NCI-H748 treated with DMSO at 0.1 percent for 48 hours (cell line): ENCODE results near the gene RPL38.

Experiments used
- DNase-seq: peaks from one replicate; lab custom pipeline; 2025; lab: John Stamatoyannopoulos, UW

Gene RPL38

DNA sequence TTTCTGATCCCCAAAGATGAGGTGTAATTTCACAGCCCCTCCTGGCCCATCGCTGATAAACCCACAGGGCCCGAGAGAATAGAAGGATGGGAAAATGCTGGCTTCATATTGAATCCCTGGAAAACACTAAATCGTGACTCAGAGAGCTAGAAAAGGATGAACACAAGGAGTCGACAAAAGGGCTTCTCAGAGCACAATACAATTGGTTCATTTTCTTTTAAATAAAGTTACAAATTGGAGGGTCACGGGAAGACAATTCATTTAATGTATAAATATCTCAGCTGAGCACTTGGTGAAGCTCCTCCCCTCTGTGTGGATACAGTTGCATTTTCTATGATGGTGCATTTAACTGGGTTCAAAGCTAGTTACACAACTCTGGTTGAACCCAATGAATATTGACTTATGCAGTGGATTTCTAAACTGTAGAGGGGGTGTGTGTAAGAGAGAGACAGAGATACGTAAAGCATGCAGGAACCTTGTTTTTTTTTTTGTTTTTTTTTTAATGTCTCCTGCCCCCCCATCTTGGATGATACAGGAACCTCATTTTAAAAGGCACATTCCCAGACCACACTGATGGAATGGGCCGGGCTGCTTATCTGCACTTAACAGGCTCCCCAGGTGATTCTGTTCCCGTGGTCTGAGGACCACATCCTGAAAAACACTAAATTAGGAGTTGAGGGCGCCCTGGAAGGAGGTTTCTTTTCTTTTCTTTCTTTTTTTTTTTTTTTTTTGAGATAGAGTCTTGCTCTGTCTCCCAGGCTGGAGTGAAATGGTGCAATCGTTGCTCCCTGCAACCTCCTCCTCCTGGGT is 24.0 kb downstream of the RPL38 start:
- no peak for DNase-seq

DNA sequence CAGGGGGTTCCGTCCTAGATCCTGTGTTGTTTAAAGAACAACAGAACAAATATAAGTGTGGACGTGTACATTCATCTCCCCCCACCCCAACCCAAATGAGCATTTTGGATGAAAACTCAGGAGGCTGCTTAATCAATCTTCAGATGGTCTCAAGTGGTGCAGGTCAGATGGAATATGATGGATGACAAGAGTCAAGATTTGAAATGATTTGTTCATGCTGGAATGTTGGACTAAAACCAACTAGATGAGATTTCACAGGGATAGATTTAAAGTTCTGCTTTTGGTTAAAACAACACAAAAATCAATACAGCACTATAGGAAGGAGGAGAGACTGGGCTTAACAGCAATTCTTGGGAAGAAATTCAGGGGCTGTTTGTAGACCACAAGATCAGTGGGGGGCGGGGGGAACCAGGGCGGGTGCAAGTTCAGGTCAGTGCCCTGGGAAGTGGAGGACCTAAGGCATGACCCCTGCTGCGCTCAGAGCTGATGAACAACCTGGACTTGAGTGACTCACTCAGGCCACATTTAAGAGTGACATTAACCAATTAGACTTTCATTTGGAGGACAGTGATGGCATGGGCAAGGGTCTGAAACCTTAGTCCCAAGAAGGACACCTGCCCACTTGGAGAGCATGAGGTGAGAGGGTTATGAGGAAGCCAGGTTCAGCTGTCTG is 25.0 kb downstream of the RPL38 start:
- no peak for DNase-seq

DNA sequence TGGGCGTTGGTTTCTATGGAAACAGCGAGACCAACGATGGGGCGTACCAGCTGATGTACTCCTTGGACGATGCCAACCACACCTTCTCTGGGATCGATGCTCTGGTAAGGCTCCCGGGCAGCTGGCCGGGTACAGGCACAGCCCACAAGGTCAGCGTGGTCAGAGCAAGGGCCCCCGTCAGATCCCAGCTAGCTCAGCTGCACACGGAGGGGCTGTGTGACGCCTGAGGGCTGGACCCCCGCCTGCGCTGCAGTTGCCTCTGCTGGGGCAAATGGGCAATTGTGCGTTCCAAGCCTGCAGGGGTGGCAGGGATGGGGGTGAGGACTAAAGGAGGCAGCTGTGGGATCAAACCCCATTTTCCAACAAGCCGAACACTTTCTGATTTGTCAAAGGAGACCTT is 27.4 kb downstream of the RPL38 start:
- DNase-seq: no peak

DNA sequence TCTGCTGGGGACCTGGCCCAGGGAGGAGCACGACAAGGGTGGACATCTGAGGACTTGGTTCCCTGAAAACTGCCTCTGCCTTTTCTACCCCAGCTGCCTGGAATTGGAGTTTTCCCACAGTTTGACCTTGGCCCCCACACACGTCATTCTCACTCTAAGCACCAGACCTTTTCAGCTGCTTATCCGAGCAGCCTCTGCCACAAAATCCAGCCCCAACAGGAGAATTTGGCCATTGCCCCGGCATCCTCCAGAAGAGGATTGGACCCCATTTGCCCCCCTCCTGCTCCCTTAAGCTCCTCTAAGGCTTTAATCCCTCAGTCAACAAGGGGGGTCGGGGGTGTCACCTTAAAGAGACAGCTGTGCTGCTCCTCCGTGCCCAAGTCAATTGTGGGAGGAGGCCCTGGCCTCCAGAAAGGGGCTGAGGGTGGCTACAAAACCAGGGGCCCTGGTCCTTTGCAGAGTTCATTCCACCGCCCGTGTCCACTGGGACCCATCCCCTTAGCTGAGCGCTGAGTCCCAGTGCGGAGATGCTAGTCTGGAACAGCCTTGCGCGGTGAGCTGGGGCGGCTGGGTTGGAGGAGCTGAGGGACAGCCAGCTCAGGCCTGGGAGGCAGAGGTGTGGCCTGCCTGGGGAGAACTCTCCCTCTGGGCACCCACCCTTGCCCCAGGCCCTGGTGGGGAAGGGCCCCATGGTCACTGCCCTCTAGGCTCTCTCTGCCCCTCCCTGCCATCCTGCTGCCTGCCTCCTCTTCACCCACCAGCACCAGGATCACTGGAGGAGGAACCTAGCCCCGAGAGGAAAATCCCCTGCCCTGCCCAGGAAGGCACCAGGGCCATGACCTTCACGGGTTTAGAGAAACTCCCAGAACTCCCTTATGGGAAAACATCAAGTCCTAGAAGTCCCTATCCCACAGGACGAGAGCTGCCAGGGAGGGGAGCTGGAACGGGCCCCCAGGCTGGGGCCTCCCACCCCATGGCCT is 28.7 kb downstream of the RPL38 start:
- no peak for DNase-seq

DNA sequence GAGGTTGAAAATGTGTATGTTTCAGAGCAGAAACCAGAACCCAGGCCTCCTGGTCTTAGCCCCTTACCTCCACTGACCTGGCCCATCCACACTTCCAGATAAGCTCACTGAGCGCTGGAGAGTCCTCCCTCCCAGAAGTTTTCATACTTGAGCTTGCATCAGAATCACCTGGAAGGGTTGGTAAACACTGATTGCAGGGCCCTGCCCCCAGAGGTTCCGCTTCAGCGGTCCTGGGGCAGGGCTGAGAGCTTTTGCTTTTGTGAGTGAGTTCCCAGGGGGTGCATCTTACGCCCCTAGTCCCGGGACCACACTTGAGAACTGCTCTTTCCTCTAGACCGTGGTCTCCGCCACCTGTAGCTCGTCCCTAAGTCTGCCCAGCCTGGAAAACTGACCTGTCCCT is 30.5 kb downstream of the RPL38 start:
- no peak for DNase-seq

DNA sequence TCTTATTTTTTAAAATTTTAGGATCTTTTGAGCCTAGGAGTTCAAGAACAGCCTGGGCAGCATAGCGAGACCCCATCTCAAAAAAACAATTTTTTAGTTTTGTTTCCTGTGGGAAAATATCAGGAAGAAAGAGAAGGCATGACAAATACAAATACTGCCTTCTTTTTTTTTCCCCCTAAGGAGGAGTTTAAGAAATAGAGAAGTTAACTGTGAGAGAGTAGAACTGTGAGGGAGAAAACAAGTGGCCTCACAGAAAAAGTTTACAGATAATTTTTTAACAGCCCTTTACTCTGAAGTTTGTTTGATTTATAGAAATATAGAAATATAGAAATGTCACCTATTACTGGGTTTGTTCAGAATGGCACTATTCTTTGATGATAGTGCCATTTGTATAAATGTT is 31.0 kb downstream of the RPL38 start:
- no peak for DNase-seq

DNA sequence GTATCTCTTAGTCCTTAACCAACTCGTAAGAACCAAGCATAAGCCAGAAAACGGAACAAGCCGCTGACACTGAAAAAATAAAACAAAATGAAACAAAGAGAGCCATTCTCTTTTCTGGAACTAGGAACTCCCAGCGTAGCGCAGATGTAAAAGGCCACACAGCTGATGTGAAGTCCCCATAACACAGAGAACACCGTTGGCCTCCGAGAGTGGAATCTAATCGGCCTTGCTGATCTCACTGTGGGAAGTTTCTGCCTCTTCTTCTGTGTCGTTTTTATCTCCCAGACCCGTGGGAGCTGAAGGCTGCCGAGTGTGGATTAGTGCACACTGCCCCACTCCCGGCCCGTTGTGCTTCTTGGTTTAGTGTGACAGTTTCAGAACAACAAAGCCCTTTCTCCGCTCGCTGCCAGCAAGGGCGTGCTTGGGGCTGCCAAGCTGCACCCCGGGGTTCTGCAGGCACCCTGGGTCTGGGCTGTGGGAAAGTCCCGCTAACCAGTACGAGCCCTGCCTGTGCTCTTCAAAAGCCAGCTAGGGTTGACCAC is 31.6 kb downstream of the RPL38 start:
- no peak for DNase-seq

DNA sequence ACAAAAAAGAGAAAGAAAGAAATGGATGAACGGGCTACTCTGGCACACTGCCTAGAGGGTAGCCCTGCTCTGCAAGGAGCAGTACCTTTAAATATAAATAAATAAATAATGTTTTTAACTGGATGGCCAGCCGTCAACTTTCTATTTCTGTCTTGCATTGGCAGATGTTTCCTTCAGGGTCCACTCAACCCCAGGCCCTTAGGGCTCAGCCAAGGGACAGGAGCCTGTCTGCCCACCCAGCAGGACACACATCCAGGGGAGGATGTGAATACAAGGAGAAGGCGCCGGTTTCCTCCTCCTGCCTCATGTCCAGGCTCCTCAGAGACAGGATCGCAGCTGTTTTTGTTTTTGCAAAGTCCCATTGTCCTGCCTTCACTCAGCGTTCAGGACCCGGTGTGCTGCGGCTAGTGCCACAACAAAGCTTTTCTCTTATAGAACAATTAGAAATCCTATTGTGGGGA is 32.5 kb downstream of the RPL38 start:
- no peak for DNase-seq

DNA sequence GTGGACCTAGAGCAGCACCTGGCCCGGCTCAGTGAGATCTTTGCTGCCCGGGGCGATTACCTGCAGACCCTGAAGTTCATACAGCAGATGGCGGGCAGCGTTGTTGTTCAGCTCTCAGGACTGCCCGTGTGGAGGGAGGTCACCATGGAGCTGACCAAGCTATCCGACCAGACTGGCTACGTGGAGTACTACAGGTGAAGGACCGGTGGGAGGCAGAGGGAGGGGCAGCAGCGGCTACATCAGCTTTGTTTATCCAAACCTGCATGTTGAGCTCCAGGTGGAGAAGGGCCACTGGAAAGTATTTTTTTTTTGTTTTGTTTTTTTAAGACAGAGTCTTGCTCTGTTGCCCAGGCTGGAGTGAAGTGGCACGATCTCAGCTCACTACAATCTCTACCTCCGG is 33.8 kb downstream of the RPL38 start:
- no peak for DNase-seq

DNA sequence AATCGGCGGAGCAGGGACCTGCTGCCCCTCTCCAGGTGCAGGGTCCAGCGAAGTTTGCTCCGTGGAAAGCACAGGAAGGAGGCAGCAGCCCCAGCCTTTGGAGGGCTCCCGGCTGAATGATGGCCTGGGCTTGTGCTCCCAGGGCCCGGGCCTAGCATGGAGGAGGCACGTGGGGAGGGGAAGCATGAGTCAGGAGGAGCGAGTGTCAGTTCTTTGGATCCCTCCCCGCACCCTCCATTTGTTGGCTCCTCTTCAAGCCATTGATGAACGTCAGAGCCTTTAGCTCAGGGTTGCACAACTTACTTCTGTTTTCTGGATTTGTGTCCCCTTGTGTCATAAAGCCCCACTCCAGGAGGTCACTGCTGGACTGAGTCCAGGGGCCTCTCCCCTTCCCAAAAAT is 35.7 kb downstream of the RPL38 start:
- no peak for DNase-seq

DNA sequence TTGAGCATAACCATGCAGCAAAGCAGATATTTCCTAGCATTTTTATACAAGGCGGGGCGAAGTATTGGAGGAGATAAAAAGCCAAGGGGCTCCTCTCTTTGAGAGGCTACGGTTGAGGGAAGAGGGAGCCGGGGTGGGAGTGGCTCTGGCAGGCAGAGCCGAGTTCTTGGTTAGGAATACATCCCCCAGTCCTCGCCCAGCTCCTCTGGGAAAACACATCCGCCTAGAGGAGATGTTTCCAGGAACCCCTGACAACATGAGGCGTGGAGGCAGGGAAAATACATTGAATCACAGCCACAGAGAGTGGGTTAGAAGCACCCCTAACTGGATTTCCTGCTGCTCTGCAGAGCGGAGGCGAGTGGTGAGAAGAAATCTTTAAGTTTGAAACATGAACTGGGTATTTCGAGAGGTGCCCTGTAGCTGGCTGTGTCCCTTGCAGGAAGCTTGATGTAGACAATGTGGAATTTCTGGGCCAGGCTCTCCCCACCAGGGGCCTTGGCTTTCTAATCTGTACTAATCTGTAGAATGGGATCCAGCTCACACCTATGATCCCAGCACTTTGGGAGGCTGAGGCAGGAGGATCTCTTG is 37.2 kb downstream of the RPL38 start:
- DNase-seq: no peak

DNA sequence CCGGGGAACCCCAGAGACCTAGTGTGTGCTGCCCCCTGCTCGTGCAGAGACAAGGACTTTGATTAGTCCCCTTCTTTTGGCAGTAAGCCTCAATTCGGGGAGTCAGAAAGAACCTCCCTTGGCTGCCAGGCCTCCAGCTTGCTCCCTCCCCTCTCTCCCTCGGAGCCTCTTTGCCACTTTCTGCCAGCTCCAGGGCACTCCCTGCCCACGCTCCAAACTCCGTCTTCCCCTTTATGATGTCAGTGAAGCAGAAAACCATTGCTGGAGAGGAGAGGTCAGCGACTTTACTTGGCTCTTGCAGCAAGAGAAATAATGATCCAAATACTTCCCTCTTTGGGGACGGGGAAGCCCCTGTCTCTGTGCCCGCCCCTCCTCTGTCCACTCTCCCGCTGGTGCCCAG is 38.0 kb downstream of the RPL38 start:
- no peak for DNase-seq

DNA sequence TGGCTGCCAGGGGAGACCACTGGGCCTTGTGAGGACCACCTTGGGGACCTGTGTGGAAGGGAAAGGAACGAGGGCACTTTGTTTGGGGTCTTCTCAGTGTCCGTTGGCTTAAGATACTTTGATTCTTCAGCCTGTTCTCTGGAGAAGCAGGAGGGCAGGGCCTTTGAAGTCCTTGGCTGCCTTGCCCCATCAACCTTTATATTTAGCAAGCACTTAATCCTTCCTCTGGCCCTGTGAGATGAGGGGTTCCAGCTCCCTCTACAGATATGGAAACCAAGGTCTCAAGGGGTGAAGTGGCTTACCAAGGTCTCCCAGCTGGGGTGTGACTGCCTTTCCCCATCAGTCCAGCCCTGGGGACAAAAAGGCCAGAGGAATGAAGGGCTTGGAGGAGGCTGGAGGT is 38.4 kb downstream of the RPL38 start:
- no peak for DNase-seq

DNA sequence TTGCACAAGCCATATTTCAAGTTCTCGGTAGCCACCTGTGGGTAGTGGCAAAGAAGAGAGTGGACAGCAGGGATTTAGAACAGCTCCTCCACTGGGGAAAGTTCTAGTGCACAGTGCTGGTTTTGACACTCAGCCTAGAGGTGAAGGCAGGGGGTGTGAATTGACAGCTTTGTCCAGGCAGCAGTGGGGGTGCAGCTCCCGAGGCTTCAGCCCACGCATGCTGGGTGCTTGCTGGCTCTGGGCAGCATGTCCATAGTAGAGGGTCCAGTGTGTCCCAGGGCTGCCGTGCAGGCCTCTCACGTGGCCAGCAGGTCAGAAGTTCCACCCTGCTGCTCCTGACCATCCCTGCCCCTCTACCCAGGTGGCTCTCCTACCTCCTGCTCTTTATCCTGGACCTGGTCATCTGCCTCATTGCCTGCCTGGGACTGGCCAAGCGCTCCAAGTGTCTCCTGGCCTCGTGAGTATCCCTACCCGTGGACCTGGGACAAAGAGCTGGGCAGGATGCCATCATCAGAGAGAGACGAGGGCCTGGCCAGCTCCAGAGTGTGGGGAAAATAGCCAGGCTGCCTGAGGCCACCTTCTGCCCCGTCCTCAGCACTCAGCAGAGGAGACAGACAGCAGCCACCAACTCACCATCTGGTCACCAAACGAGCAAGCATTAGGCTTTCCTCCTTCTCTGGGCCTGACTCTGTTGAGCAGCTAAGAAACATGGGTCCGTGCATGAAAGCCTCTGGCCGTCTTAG is 39.7 kb downstream of the RPL38 start:
- DNase-seq: no peak

DNA sequence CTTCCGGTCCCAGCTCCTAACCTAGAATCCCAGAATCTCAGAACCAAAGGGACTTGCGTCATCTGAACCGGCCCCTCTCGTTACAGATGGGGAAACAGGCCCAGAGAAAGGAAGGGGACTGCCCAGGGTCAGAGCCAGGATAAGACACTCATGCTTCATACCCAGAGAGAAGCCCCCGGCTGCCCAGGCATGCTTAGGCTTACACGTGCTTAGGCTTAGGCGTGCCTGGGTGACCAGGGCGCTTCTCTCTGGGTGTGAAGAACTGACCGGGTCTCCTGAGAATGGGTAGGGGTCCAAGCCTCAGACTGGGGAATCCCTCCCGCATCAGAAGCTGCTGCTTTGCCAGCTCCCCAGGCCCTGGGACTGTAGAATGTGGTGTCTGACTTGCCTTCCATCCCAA is 40.6 kb downstream of the RPL38 start:
- DNase-seq: no peak

DNA sequence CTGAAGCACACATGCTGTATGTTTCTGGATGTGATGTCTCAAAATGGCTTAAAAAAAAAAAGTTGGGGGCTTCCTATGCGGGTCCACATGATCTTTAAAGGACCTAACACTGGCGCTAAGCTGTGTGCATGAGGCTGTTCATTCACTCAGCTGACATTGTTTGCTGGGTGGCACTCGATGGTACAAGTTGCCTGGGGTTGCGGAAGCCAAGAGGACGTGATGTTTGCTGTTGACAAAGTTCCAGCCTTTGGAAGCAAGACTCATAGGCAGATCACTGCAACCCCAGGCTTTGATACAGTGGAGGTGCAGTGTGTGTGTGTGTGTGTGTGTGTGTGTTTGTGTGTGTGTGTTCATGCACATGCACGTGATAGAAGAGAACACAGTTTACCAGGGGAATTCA is 41.1 kb downstream of the RPL38 start:
- DNase-seq: no peak

DNA sequence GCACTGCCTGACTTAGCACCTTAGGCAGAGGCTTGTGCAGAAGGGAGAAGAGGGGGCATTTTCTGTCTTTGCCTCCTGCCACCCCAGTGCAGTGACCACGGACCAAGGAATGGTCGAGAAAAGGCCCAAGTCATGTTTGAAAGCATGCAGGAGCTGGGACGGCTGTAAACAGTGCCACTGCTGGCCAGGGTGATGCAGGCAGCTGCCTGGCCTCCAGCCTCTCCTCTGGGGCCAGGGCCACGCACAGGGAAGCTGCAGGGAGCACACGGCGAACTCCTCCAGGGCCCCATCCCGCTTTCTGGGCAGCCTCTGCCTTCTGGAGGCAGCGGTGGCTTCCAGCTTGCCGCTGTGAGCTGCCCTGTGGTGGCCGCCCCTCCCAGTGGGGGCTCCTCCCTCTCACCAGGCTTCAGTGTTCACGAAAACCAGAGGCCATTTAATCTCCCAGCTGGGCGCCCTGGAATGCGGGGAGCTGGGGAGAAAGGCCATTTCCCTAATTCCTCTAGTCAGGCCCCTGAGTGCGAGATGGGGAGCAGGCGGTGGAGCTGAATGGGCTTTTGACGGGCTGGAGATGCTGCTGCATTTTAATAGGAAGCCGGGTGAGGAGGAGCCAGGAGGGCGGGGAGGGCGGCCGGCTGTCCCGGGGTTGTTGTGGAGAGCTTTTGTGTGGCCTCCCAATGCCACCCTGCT is 41.8 kb downstream of the RPL38 start:
- no peak for DNase-seq

DNA sequence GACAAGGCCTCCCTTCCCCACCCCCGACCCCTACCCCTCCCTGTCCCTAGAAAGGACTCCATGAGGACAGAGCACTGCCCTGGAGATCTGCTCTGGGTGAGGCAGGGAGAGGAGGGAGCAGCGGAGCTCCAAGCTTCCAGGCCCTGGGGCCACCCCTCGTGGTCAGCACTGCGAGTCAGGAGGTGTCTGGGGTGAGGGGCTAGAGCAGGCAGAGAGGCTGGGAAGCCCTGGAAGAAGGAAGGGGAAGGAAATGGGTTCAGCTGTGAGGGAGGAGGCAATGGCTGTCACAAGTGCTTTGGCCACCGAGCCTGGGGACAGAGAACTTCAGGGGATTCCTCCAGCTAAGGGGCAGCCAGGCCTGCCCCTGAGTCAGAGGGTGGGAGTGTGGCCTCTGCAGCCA is 42.4 kb downstream of the RPL38 start:
- no peak for DNase-seq

DNA sequence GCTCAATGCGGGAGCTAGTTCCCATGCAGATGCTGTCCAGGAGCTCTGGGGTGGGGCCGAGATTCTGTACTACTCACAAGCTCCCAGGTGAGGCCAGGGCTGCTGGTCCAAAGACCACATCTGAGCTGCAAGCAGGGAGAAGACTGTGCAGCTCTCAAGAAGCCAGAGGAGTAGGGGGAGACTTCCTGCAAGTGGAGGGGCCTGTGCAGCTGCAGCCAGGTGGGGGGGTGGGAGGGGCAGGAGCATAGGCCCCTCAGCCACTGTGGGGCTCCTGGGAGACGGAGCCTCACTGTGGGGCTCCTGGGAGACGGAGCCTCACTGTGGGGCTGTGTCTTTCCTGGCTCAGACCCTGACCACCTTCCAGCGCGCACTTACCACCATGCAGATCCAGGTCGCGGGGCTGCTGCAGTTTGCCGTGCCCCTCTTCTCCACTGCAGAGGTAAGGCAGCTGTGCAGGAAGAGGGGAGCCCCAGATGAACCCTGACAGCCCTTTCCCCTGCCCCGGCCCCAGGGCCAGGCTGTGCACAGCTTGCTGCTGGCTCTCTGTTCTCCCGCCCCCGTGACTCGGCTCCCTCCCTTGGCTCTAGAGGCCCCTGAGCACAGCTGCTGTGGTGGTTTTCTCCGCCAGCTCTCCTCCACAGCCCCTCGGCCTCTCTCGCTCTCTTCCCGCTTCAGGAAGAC is 46.3 kb downstream of the RPL38 start:
- DNase-seq: no peak
